ENCODE measurements around the gene ELMO1. TPM values are rescaled to one million over a fixed set of nuclear protein-coding genes. Genes with fewer than 3 reads are reported as not detected.

The ELMO1 gene
- total RNA-seq, 1 experiment from 2014 or later, result 0.95 TPM

GRCh38 chr7:37359662-37360444 is 88.8 kb downstream of the ELMO1 start:
- DNase-seq (ENCODE audit: low spot score), result no peak
- in situ Hi-C loops (cut with HindIII; ENCODE audit: low sequenced_read_pairs), result no loop called here

- DNase-seq (ENCODE audit: low spot score), result no peak
- in situ Hi-C loops (cut with HindIII; ENCODE audit: low sequenced_read_pairs), result no loop called here
These were observed 89.5 kb downstream of the ELMO1 start for GRCh38 chr7:37359180-37359579.

- DNase-seq (ENCODE audit: low spot score), result no peak
- in situ Hi-C loops (cut with HindIII; ENCODE audit: low sequenced_read_pairs), result no loop called here
These were observed 91.0 kb downstream of the ELMO1 start for GRCh38 chr7:37357637-37357996.

- in situ Hi-C loops (cut with HindIII; ENCODE audit: low sequenced_read_pairs), result no loop called here
- no peak for DNase-seq (ENCODE audit: low spot score)
These were observed 91.6 kb downstream of the ELMO1 start for GRCh38 chr7:37356911-37357636.

GRCh38 chr7:37354656-37355131 is 94.0 kb downstream of the ELMO1 start:
- DNase-seq (ENCODE audit: low spot score), result no peak
- in situ Hi-C loops (cut with HindIII; ENCODE audit: low sequenced_read_pairs), result no loop called here

GRCh38 chr7:37353949-37354655 is 94.6 kb downstream of the ELMO1 start:
- in situ Hi-C loops (cut with HindIII; ENCODE audit: low sequenced_read_pairs), result no loop called here
- DNase-seq (ENCODE audit: low spot score), result no peak

- in situ Hi-C loops (cut with HindIII; ENCODE audit: low sequenced_read_pairs), result no loop called here
These were observed 95.4 kb downstream of the ELMO1 start for GRCh38 chr7:37352974-37353948.

GRCh38 chr7:37352251-37352880 is 96.3 kb downstream of the ELMO1 start:
- in situ Hi-C loops (cut with HindIII; ENCODE audit: low sequenced_read_pairs), result no loop called here
- DNase-seq (ENCODE audit: low spot score), result no peak

More at GRCh38 chr7:37352974-37353948, 95.4 kb downstream of the ELMO1 start:
- no peak for DNase-seq (ENCODE audit: low spot score)

- DNase-seq (ENCODE audit: low spot score), result no peak
- in situ Hi-C loops (cut with HindIII; ENCODE audit: low sequenced_read_pairs), result no loop called here
These were observed 96.9 kb downstream of the ELMO1 start for GRCh38 chr7:37351716-37352115.

GRCh38 chr7:37349979-37350590 is 98.6 kb downstream of the ELMO1 start:
- in situ Hi-C loops (cut with HindIII; ENCODE audit: low sequenced_read_pairs), result no loop called here
- no peak for DNase-seq (ENCODE audit: low spot score)

GRCh38 chr7:37348982-37349381 is 99.7 kb downstream of the ELMO1 start:
- DNase-seq (ENCODE audit: low spot score), result no peak
- in situ Hi-C loops (cut with HindIII; ENCODE audit: low sequenced_read_pairs), result no loop called here

GRCh38 chr7:37346761-37347160 is 101.9 kb downstream of the ELMO1 start:
- in situ Hi-C loops (cut with HindIII; ENCODE audit: low sequenced_read_pairs), result no loop called here

GRCh38 chr7:37344886-37345579 is 103.6 kb downstream of the ELMO1 start:
- DNase-seq (ENCODE audit: low spot score), result no peak
- in situ Hi-C loops (cut with HindIII; ENCODE audit: low sequenced_read_pairs), result no loop called here

More at GRCh38 chr7:37346761-37347160, 101.9 kb downstream of the ELMO1 start:
- DNase-seq (ENCODE audit: low spot score), result no peak

GRCh38 chr7:37342688-37343471 is 105.8 kb downstream of the ELMO1 start:
- DNase-seq (ENCODE audit: low spot score), result no peak
- in situ Hi-C loops (cut with HindIII; ENCODE audit: low sequenced_read_pairs), result no loop called here

GRCh38 chr7:37342176-37342687 is 106.4 kb downstream of the ELMO1 start:
- in situ Hi-C loops (cut with HindIII; ENCODE audit: low sequenced_read_pairs), result no loop called here
- no peak for DNase-seq (ENCODE audit: low spot score)

- in situ Hi-C loops (cut with HindIII; ENCODE audit: low sequenced_read_pairs), result no loop called here
- no peak for DNase-seq (ENCODE audit: low spot score)
These were observed 107.5 kb downstream of the ELMO1 start for GRCh38 chr7:37341033-37341630.

All from G401 (cell line).